Measurements from ENCODE around the gene NAA35.
A peak's percentile ranks its signal among the peaks of the same experiment; 100 is the strongest.
"Not testable (repeated sequence)": the region's sequence is repeated elsewhere in the genome, so short reads cannot be mapped to it uniquely, and the experiment has no call there.

Gene NAA35

GRCh38 chr9:85940832-85941621 lies at the start of gene NAA35:
TSS of gene NAA35 (plus strand) at chr9:85941146. CDS start at chr9:85942160, 1,014 bp downstream.
- DNase-seq (ENCODE audit: low read depth, low spot score) = peak; percentile 98

- no peak for DNase-seq (ENCODE audit: low read depth, low spot score)
These were observed 48.5 kb upstream of the NAA35 start for GRCh38 chr9:85892401-85892800.

GRCh38 chr9:85895685-85896084 lies 45.3 kb upstream of the NAA35 start:
- no peak for DNase-seq (ENCODE audit: low read depth, low spot score)

GRCh38 chr9:85897848-85898247 lies 43.1 kb upstream of the NAA35 start:
- no peak for DNase-seq (ENCODE audit: low read depth, low spot score)

- DNase-seq (ENCODE audit: low read depth, low spot score) = no peak
These were observed 42.6 kb upstream of the NAA35 start for GRCh38 chr9:85898332-85898731.

GRCh38 chr9:85899388-85899787 lies 41.6 kb upstream of the NAA35 start:
- no peak for DNase-seq (ENCODE audit: low read depth, low spot score)

GRCh38 chr9:85900504-85901201 lies 40.3 kb upstream of the NAA35 start:
- DNase-seq (ENCODE audit: low read depth, low spot score) = peak; percentile 10

- no peak for DNase-seq (ENCODE audit: low read depth, low spot score)
These were observed 36.0 kb upstream of the NAA35 start for GRCh38 chr9:85904975-85905374.

- DNase-seq (ENCODE audit: low read depth, low spot score) = no peak
These were observed 35.0 kb upstream of the NAA35 start for GRCh38 chr9:85905957-85906356.

GRCh38 chr9:85909390-85909789 lies 31.6 kb upstream of the NAA35 start:
- DNase-seq (ENCODE audit: low read depth, low spot score) = no peak

- no peak for DNase-seq (ENCODE audit: low read depth, low spot score)
These were observed 26.8 kb upstream of the NAA35 start for GRCh38 chr9:85914108-85914507.

GRCh38 chr9:85917756-85918155 lies 23.2 kb upstream of the NAA35 start:
- no peak for DNase-seq (ENCODE audit: low read depth, low spot score)

- no peak for DNase-seq (ENCODE audit: low read depth, low spot score)
These were observed 15.5 kb upstream of the NAA35 start for GRCh38 chr9:85925493-85925892.

GRCh38 chr9:85927076-85927475 lies 13.9 kb upstream of the NAA35 start:
- no peak for DNase-seq (ENCODE audit: low read depth, low spot score)

GRCh38 chr9:85931495-85931894 lies 9.5 kb upstream of the NAA35 start:
- DNase-seq (ENCODE audit: low read depth, low spot score) = no peak

- DNase-seq (ENCODE audit: low read depth, low spot score) = not testable (repeated sequence)
These were observed 5.0 kb upstream of the NAA35 start for GRCh38 chr9:85935950-85936349.

- no peak for DNase-seq (ENCODE audit: low read depth, low spot score)
These were observed 593 bp upstream of the NAA35 start for GRCh38 chr9:85940275-85940831.

GRCh38 chr9:85941622-85941940 lies 635 bp downstream of the NAA35 start:
- DNase-seq (ENCODE audit: low read depth, low spot score) = no peak

GRCh38 chr9:85941966-85942912 lies 1.3 kb downstream of the NAA35 start:
- DNase-seq (ENCODE audit: low read depth, low spot score) = no peak

GRCh38 chr9:85942913-85943709 lies 2.2 kb downstream of the NAA35 start:
- DNase-seq (ENCODE audit: low read depth, low spot score) = no peak

Measured in activated CD4-positive, CD25-positive, alpha-beta regulatory T cell treated with anti-CD3 and anti-CD28 coated beads, Interleukin-2, amount 50 U/mL, for 16 hours (primary cell).